Mucosa of rectum (tissue), 2 donors: Measurements from ENCODE around the gene UNC13B.

Experiments used
- H3K27ac ChIP-seq, 2 donors: one replicate each; pipeline ENCODE4 v1.7.0; 2013; ENCODE audit warnings: inconsistent platforms in 2 of 2, low read depth in 2 of 2, low read length in 2 of 2
- H3K27me3 ChIP-seq, 2 donors: one replicate each; pipeline ENCODE4 v1.7.0; 2013; ENCODE audit warnings: low read length in 2 of 2; ENCODE audit not compliant: control insufficient read depth in 2 of 2, insufficient read depth in 2 of 2
- H3K36me3 ChIP-seq, 2 donors: one replicate each; pipeline ENCODE4 v1.7.0; 2013; ENCODE audit warnings: low read length in 2 of 2; ENCODE audit not compliant: control insufficient read depth in 2 of 2, insufficient read depth in 2 of 2
- H3K4me1 ChIP-seq, 2 donors: one replicate each; pipeline ENCODE4 v1.7.0; 2013; ENCODE audit warnings: low read length in 2 of 2, mild to moderate bottlenecking in 1 of 2; ENCODE audit not compliant: control insufficient read depth in 2 of 2, insufficient read depth in 2 of 2
- H3K4me3 ChIP-seq, 2 donors: one replicate each; pipeline ENCODE4 v1.7.0; 2013; ENCODE audit warnings: low read length in 2 of 2
- H3K9ac ChIP-seq, 2 donors: one replicate each; pipeline ENCODE4 v1.7.0; 2013; ENCODE audit warnings: low read length in 2 of 2, low read depth in 1 of 2, mild to moderate bottlenecking in 1 of 2
- H3K9me3 ChIP-seq, 2 donors: one replicate each; pipeline ENCODE4 v1.7.0; 2013; ENCODE audit warnings: low read length in 2 of 2; ENCODE audit not compliant: control insufficient read depth in 2 of 2
- donor health status: healthy.
- donor health status: Normal muscosa, but diverticular disease.

Gene UNC13B

DNA sequence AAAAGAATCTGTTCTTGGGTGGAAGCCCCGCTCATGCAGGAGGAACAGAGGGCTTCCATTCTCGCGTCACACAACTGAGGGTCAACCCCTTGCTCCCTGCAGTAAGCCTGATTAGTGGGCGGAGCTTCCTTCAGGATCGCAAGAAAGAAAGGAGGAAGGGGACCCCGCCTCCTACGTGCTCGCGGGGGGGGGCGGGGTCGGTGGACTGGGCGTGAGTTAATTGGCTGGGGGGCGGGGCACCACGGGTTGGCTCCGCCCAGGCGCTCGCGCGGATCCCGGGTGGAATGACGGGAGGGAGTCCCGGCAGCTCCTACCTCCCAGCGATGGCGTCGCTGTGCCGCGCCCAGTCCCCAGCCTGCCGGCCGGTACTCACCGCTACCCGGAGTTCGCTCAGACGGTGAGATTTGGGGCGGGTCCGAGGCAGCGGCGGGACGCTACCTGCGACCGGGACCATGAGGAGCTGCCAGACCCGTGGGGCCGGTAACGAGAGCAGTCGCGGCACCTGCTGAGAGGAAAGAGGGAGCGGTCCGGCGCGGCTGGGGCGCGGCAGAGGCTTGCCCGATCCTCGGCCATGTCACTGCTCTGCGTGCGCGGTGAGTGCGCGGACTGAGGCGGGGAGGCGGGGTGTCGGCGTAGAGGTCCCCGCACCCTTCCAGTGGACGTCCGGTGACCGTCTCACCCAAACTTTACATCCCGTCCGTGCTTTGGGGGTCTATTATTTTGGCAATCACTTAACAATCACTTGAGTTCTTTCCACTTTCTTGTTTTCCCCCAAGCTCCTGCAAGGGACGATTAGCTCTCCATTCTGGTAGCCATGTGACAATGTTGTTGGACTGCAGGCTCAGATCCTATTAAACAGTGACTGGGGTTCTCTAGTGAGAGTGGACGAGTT lies at the start of gene UNC13B:
UNC13B (plus strand) TSS at position 297 of the 892 bp plus-strand sequence; CDS start at position 572, 275 bp downstream.
- H3K9ac ChIP-seq = peak within 1 kb of the TSS; percentile 84 to 95
- peaks cover 0 to 18% of the 10 kb centered on the region in 2 donors for H3K4me1 ChIP-seq
- H3K27ac ChIP-seq = peak within 1 kb of the TSS; percentile 97 to 98
- H3K9me3 ChIP-seq = no peaks in the 10 kb centered on the region
- H3K27me3 ChIP-seq = no peaks in the 10 kb centered on the region
- H3K4me3 ChIP-seq = peak within 1 kb of the TSS; percentile 93 to 94
- H3K36me3 ChIP-seq = no peaks in the 10 kb centered on the region

DNA sequence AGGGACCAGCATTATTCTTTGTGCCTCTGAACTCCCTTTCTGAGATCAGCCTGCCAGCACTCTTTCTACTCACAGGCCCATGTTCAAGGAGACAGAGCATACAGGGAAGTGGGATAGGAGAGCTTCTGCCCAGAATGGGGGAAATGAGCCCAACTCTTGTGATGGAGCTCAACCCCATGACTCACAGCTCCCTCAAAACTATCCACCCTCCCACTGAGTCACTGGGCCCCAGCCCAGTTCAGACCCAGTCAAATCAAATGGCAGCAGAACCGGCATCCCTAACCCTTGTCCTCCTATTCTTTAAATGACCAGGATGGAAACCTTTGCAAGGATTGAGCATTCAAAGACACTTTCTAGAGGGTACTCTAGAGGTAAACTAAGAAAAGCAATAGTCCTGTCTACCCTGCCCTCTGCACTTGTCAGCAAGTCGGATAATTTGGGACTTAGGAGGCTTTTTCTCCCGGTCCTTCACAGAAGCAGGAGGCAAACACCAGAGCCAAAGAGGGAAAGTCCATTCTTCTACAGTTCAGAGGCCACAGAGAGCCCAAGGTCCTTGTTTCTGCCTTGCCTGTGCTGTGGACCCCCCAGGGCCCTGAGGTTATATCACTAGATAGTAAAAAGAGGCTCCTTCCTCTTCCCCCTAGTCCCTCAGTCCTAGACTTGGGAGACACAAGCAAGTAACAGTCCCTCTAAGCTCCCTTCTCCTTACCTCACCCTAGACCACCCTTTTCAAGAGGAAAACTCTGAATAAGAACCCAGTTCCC lies 49.4 kb upstream of the UNC13B start:
- no peaks in the 10 kb centered on the region for H3K9me3 ChIP-seq
- H3K27ac ChIP-seq = peak overlapping the region; percentile 69 to 74
- H3K9ac ChIP-seq = peak overlapping the region in 1 of 2 donors; percentile 53
- H3K4me1 ChIP-seq = peaks cover 51 to 54% of the 10 kb centered on the region in 2 donors
- H3K36me3 ChIP-seq = peaks cover 0 to 9% of the 10 kb centered on the region in 2 donors
- peak overlapping the region; percentile 38 to 46 for H3K4me3 ChIP-seq
- no peaks in the 10 kb centered on the region for H3K27me3 ChIP-seq

DNA sequence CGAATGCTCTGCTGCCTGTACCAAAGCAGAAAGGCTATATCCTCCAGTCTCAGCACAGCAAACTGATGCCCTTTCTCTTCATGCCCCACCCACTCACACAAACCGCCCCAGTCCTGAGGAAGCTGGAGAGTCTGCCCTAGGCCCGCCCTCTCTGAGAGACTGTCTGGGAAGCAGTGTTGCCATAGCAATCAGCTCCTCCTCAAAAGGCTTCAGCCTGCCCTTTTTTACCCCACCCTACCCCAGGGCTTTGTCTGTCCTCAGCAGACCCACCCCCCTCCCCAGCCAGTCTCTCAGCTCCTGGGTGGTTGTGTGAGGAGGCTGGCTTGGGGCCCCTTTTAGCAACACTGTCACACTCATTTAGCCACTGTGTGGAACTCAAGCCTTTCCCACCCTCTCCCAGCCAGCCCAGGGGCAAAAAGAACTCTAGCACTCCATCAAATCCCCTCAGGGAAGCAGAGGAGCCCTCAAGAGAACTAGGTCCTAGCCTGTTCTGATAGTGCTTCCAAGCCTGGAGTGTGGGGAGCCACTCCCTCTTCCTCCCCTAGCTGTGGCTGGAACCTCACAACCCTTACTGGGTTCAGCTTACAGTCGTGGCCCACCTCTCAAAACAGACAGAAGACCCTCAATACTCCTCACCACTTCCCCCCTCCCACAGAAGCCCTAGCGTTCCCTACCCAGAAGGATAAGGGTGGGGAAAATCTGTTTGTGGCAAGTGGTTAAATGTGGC lies 47.5 kb upstream of the UNC13B start:
- peaks cover 51 to 54% of the 10 kb centered on the region in 2 donors for H3K4me1 ChIP-seq

DNA sequence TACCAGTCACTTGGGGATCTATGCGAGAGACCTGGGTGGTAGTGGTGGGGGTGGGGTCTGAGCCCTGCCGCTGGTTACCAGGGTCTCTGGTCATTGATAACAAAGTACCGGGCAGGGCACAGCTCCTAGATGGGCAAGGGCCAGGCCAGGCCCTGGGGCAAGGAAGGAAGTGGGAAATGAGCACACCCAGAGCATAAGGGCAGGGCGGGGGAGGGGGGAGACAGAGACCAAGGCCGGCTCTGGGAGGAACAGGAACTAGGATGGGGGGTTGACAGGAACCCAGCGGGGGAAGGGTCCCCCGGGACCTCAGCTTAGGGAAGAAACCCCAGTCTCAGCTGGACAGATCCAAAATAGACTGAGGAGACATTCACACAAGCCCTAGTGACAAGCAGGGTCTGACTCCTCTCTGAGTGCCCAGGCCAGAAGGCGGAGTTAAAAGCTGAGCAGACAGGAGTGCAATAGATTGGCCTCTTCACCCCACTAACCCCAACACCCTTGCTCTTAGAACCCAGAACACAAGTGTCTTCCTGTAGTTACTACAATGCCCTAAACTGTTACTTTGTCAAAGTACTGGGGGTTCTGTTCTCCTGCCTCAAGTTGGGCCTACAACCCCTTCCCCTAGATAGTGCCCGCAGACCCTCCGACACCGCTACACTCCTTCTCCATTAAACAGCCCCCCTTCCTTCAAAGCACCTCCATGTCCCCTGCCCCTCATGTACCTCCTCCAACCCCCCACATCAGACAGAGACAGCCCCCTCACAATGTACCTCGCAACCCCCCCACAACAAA lies 46.8 kb upstream of the UNC13B start:
- H3K36me3 ChIP-seq = no peaks in the 10 kb centered on the region
- peak overlapping the region; percentile 96 for H3K27ac ChIP-seq
- no peaks in the 10 kb centered on the region for H3K9me3 ChIP-seq
- H3K27me3 ChIP-seq = no peaks in the 10 kb centered on the region
- peak overlapping the region; percentile 86 for H3K9ac ChIP-seq
- H3K4me1 ChIP-seq = peaks cover 51 to 54% of the 10 kb centered on the region in 2 donors
- H3K4me3 ChIP-seq = peak overlapping the region; percentile 85 to 99

More for the DNA sequence above, 47.5 kb upstream of the UNC13B start:
- peak overlapping the region; percentile 96 for H3K27ac ChIP-seq
- H3K36me3 ChIP-seq = no peaks in the 10 kb centered on the region
- peak overlapping the region; percentile 85 to 99 for H3K4me3 ChIP-seq
- H3K27me3 ChIP-seq = no peaks in the 10 kb centered on the region
- H3K9ac ChIP-seq = peak overlapping the region; percentile 86
- H3K9me3 ChIP-seq = no peaks in the 10 kb centered on the region

DNA sequence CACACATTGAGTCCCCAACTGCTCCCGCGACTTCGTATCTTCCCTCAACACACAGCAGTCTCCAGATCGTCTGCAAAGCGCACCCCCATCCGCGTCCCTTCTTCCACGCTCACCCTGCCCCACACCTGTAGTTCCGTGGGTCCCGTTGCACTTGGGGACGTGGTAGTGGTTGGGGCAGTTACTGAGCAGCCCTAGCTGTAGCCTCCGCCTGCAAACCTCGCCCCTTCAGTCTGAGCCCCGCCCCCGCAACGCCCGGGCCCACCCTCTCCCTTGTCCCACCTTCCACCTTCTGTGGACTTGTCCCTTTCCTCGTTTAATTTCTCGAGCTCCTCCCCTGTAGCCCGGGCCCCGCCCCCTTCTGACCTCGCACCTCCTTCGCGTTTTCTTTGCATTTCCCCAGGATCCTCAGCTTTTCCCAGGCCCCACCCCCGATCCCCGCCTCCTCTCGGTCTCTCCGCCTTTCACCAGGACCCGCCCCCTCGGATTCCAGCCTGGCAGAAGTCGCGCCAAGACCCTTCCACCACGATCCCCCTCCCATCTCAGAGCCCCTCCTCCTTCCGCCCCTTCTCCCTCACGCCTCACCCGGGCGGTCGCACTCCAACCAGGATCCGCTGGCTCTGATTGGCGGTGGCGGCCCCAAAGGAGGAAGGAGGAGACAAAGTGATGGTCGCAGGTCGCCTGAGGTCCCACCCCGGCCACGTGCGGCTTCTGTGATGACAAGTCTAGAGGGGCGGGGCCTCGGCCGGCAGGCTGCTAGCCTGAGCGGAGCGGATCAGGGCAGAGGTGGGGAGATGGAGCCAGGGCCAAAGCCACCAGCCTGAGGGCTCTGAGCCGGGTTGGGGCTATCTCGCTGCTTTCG lies 45.9 kb upstream of the UNC13B start, which contains the start of gene ATOSB:
ATOSB (minus strand) TSS at position 183 of the 859 bp plus-strand sequence. CDS start 7,588 bp downstream, outside the sequence.
- H3K4me1 ChIP-seq = peaks cover 42 to 45% of the 10 kb centered on the region in 2 donors

DNA sequence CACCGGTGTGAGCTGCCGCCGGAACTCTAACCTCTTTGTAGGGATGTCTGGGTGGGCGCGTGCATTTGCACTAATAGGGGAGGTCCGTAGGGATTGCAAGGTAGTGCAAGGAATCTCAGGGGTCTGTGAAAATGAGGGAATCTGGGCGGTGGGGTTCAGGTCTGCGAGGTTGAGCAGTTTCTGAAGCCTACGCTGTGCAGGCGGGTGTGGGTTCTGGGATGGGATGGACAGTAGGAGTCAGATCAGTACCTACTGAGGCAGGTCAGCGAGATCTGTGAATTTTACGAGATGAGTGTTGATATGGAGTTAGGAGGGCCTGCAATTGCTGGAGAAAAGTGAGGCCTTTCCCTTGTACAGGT lies 45.3 kb upstream of the UNC13B start:
- peak overlapping the region; percentile 70 to 86 for H3K9ac ChIP-seq
- no peaks in the 10 kb centered on the region for H3K9me3 ChIP-seq
- peak overlapping the region; percentile 96 for H3K27ac ChIP-seq
- peaks cover 39 to 41% of the 10 kb centered on the region in 2 donors for H3K4me1 ChIP-seq
- H3K36me3 ChIP-seq = no peaks in the 10 kb centered on the region
- peak overlapping the region; percentile 85 to 99 for H3K4me3 ChIP-seq
- no peaks in the 10 kb centered on the region for H3K27me3 ChIP-seq

More for the DNA sequence above, 45.9 kb upstream of the UNC13B start, which contains the start of gene ATOSB:
- Histone ChIP-seq H3K36me3 (no peaks in the 10 kb centered on the region), H3K4me3 (peak within 1 kb of the TSS; percentile 85 to 99), H3K9me3 (no peaks in the 10 kb centered on the region), H3K27me3 (no peaks in the 10 kb centered on the region), H3K9ac (peak within 1 kb of the TSS; percentile 86), H3K27ac (peak within 1 kb of the TSS; percentile 96)

DNA sequence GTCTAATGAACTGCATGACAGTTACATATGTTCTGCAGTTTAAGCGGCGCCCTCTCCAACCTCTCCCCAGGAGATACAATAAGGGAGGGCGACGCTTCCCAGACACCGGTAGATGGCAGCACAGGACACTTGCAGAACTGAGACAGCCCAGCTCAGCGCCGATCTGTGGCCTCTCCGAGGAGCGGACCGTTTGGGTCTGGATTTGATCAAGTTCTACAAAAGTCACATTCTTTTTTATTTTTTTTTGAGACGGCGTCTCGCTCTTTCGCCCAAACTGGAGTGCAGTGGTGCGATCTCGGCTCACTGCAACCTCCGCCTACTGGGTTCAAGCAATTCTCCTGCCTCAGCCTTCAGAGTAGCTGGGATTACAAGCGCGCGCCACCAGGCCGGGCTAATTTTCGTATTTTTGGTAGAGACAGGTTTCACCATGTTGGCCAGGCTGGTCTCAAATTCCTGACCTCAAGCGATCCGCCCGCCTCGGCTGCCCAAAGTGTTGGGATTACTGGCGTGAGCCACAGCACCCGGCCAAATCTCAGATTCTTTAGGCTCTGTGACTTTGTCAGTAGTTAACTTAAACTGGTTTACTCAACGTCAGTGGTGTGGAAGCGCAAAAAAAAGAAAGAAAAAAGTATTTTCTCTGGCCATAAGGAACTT lies 44.8 kb upstream of the UNC13B start:
- H3K36me3 ChIP-seq = no peaks in the 10 kb centered on the region
- H3K4me1 ChIP-seq = peaks cover 34 to 37% of the 10 kb centered on the region in 2 donors
- H3K9me3 ChIP-seq = no peaks in the 10 kb centered on the region
- peak overlapping the region; percentile 70 to 86 for H3K9ac ChIP-seq
- H3K4me3 ChIP-seq = peak overlapping the region; percentile 85 to 99
- H3K27me3 ChIP-seq = no peaks in the 10 kb centered on the region
- peak overlapping the region; percentile 96 for H3K27ac ChIP-seq

DNA sequence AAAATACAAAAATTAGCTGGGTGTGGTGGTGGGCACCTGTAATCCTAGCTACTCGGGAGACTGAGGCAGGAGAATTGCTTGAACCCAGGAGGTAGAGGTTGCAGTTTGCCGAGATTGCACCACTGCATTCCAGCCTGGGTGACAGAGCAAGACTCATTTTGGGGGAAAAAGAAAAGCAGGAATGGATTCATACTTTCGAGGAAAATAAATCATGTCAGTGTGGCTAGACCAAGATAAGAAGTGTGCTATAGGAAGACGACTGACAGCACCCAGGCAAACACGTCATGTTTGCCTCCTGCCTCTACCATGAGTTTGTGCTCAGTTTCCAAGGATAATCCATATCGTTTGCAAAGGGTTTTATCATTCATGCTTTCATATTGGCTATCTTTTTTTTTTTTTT lies 26.9 kb upstream of the UNC13B start:
- Histone ChIP-seq H3K9ac (no peak overlapping the region), H3K36me3 (no peaks in the 10 kb centered on the region)

More for the DNA sequence above, 26.9 kb upstream of the UNC13B start:
- Histone ChIP-seq H3K4me3 (no peak overlapping the region), H3K9me3 (no peaks in the 10 kb centered on the region), H3K27ac (no peak overlapping the region), H3K27me3 (no peaks in the 10 kb centered on the region), H3K4me1 (no peaks in the 10 kb centered on the region)
